Measurements from ENCODE around the gene MUC16.

Gene MUC16

DNA sequence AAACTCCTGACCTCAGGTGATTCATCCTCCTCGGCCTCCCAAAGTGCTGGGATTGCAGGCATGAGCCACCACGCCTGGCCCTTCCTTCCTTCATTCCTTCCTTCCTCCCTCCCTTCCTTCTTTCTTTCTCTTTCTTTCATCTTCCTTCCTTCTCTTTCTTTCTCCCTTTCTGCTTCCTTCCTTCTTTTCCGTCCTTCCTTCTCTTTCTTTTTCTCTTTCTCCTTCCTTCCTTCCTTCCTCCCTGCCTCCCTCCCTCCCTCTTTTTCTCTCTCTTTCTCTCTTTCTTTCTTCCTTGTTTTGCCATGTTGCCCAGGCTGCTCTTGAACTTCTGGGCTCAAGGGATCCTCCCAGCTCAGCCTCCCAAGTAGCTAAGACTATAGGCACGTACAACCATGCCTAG lies 36.5 kb upstream of the MUC16 start:
- no peaks in the 10 kb centered on the region for H3K79me2 ChIP-seq (ENCODE audit: insufficient read depth, low read length)
- H3K9ac ChIP-seq (ENCODE audit: low read length): no peak overlapping the region
- H3K9me3 ChIP-seq (ENCODE audit: low read length): no peaks in the 10 kb centered on the region

DNA sequence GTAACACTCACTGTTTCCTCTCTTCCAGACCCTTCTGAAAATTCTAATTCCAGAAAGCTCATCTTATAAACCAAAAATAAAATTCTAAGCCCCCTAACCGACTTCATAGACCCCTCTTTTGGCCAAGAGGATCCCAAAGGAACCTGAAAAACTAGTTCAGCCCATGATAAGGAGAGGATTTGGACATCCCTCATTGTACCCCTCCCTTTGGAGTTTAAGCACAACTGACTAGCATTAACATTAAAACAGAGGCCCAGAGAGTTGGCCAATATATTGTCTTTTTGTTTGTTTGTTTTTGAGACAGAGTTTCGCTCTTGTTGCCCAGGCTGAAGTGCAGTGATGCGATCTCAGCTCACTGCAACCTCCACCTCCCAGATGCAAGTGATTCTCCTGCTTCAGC lies 34.2 kb upstream of the MUC16 start:
- H3K4me3 ChIP-seq (ENCODE audit: low read depth, low read length, poor library complexity, severe bottlenecking): no peak overlapping the region
- no peaks in the 10 kb centered on the region for H3K79me2 ChIP-seq (ENCODE audit: insufficient read depth, low read length)
- no peaks in the 10 kb centered on the region for H3K9me3 ChIP-seq (ENCODE audit: low read length)
- no peak overlapping the region for H3K9ac ChIP-seq (ENCODE audit: low read length)
- no peaks in the 10 kb centered on the region for H3K9me2 ChIP-seq (ENCODE audit: low read depth, low read length)
- H2AFZ ChIP-seq (ENCODE audit: low read length): no peak overlapping the region
- no peaks in the 10 kb centered on the region for H3K27me3 ChIP-seq (ENCODE audit: insufficient read depth, low read length)
- H3K36me3 ChIP-seq (ENCODE audit: insufficient read depth, low read length): no peaks in the 10 kb centered on the region
- TF ChIP-seq EZH2 (IDR thresholded peaks at IDR 0.05; ENCODE audit: borderline replicate concordance, low read length) (no peak), CTCF (IDR thresholded peaks at IDR 0.05; ENCODE audit: low read length) (no peak)
- no peak overlapping the region for H3K4me2 ChIP-seq (ENCODE audit: low read length)
- no peaks in the 10 kb centered on the region for H3K4me1 ChIP-seq (ENCODE audit: insufficient read depth, low read length, severe bottlenecking)
- no peaks in the 10 kb centered on the region for H4K20me1 ChIP-seq (ENCODE audit: insufficient read depth, low read length)
- H3F3A ChIP-seq (ENCODE audit: insufficient read depth, low read length): no peaks in the 10 kb centered on the region
- no peak overlapping the region for H3K27ac ChIP-seq (ENCODE audit: low read depth, low read length, poor library complexity, severe bottlenecking)

More for the DNA sequence above, 36.5 kb upstream of the MUC16 start:
- H3K36me3 ChIP-seq (ENCODE audit: insufficient read depth, low read length): no peaks in the 10 kb centered on the region
- no peak overlapping the region for H2AFZ ChIP-seq (ENCODE audit: low read length)
- no peak for TF ChIP-seq EZH2 (IDR thresholded peaks at IDR 0.05; ENCODE audit: borderline replicate concordance, low read length)
- TF ChIP-seq CTCF (IDR thresholded peaks at IDR 0.05; ENCODE audit: low read length): no peak
- no peaks in the 10 kb centered on the region for H3K4me1 ChIP-seq (ENCODE audit: insufficient read depth, low read length, severe bottlenecking)
- no peak overlapping the region for H3K27ac ChIP-seq (ENCODE audit: low read depth, low read length, poor library complexity, severe bottlenecking)
- H3F3A ChIP-seq (ENCODE audit: insufficient read depth, low read length): no peaks in the 10 kb centered on the region
- no peaks in the 10 kb centered on the region for H3K9me2 ChIP-seq (ENCODE audit: low read depth, low read length)
- no peaks in the 10 kb centered on the region for H4K20me1 ChIP-seq (ENCODE audit: insufficient read depth, low read length)
- H3K4me2 ChIP-seq (ENCODE audit: low read length): no peak overlapping the region
- no peaks in the 10 kb centered on the region for H3K27me3 ChIP-seq (ENCODE audit: insufficient read depth, low read length)
- no peak overlapping the region for H3K4me3 ChIP-seq (ENCODE audit: low read depth, low read length, poor library complexity, severe bottlenecking)

DNA sequence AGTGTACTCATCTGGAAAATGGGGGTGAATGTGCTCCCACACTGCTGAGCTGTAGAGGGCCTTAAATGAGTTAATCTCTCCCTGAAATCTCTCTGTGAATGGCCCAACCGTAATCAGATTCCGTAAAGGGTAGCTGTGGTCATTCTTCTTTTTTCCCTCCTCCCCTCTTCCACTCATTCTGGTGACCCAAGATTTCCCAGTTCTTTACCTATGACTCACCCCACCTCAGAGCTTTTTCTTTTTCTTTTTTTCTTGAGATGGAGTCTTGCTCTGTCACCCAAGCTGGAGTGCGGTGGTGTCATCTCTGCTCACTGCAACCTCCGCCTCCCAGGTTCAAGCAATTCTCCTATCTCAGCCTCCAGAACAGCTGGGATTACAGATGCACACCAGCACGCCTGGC lies 33.3 kb upstream of the MUC16 start:
- no peaks in the 10 kb centered on the region for H3K4me1 ChIP-seq (ENCODE audit: insufficient read depth, low read length, severe bottlenecking)
- H3K27me3 ChIP-seq (ENCODE audit: insufficient read depth, low read length): no peaks in the 10 kb centered on the region
- H3K4me2 ChIP-seq (ENCODE audit: low read length): no peak overlapping the region
- no peaks in the 10 kb centered on the region for H4K20me1 ChIP-seq (ENCODE audit: insufficient read depth, low read length)
- H3F3A ChIP-seq (ENCODE audit: insufficient read depth, low read length): no peaks in the 10 kb centered on the region
- no peak overlapping the region for H3K4me3 ChIP-seq (ENCODE audit: low read depth, low read length, poor library complexity, severe bottlenecking)
- no peak overlapping the region for H2AFZ ChIP-seq (ENCODE audit: low read length)
- H3K9me2 ChIP-seq (ENCODE audit: low read depth, low read length): no peaks in the 10 kb centered on the region
- H3K79me2 ChIP-seq (ENCODE audit: insufficient read depth, low read length): no peaks in the 10 kb centered on the region
- H3K9me3 ChIP-seq (ENCODE audit: low read length): no peaks in the 10 kb centered on the region
- no peaks in the 10 kb centered on the region for H3K36me3 ChIP-seq (ENCODE audit: insufficient read depth, low read length)
- TF ChIP-seq CTCF (IDR thresholded peaks at IDR 0.05; ENCODE audit: low read length): no peak
- TF ChIP-seq EZH2 (IDR thresholded peaks at IDR 0.05; ENCODE audit: borderline replicate concordance, low read length): no peak
- H3K9ac ChIP-seq (ENCODE audit: low read length): no peak overlapping the region
- H3K27ac ChIP-seq (ENCODE audit: low read depth, low read length, poor library complexity, severe bottlenecking): no peak overlapping the region

Measured in OCI-LY1 (cell line).